ENCODE measurements around the gene NAPSA.

DNA sequence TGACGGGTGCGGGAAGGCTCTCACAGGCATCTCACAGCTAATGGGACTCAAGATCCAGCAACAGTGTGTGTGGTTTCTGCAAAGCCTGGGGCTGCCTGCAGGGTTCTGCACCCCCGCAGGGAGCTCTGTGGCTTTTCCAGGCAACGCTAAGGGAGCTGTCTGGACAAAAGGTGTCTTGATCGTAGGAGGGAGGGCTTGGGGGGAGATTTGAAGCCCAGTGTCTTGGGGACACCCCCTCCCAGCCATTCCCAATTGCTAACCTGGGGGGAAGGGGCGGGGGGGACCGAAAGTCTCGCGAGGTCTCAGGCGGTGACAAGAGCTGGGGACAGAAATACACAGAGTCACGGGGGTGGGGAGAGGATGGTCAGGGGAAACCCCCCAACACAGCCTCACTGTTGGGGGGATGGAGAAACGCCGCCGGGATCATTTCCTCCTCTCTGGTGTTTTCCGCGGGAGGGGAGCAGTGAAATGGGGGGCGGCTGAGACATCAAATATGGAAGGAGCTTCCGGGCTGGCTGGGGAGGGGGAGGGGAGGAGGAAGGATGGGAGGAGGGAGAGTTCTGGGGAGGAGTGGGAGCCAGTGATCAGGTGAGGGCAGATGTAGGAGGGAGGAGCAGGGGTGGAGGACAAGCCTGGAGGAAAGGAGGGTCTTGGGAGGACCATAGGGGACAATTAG is 49.5 kb downstream of the NAPSA start:
- no peak for TF ChIP-seq CTCF (IDR thresholded peaks at IDR 0.05)
- TF ChIP-seq POLR2AphosphoS5 (IDR thresholded peaks at IDR 0.05): no peak

Measured in transverse colon (tissue), 4 donors.